ENCODE data around the gene CNN2. TPM values are rescaled to one million over a fixed set of nuclear protein-coding genes. Genes with fewer than 3 reads are reported as not detected.

CNN2 gene
- total RNA-seq, 4 donors from 2014 or later, result 71.2 to 86.5 (median 79.7) TPM

- no peak overlapping the region for H3K4me3 ChIP-seq (ENCODE audit: low read depth, poor library complexity, severe bottlenecking)
- DNase-seq (ENCODE audit: low spot score in 2 of 2), result no peak
- no peak for TF ChIP-seq CTCF (IDR thresholded peaks at IDR 0.05)
- 33 to 42% methylated on average over 20 to 23 of the region's 23 CpGs for WGBS, 2 donors
- intact Hi-C loops (cut with DNase I; ENCODE audit: low total_unique reads), result no loop called here
Observed at GRCh38 chr19:1042689-1043511, 16.5 kb downstream of the CNN2 start.

GRCh38 chr19:1045247-1045603, 18.8 kb downstream of the CNN2 start:
- TF ChIP-seq CTCF (IDR thresholded peaks at IDR 0.05), result no peak
- TF ChIP-seq POLR2A (IDR thresholded peaks at IDR 0.05), result no peak
- no peak for DNase-seq (ENCODE audit: low spot score in 2 of 2)
- WGBS, 2 donors, result 71 to 76% methylated on average over 10 of the region's 10 CpGs
- intact Hi-C loops (cut with DNase I; ENCODE audit: low total_unique reads), result no loop called here
- H3K4me3 ChIP-seq (ENCODE audit: low read depth, poor library complexity, severe bottlenecking), result no peak overlapping the region

GRCh38 chr19:1046117-1046626, 19.8 kb downstream of the CNN2 start:
- no peak for DNase-seq (ENCODE audit: low spot score in 2 of 2)
- H3K4me3 ChIP-seq (ENCODE audit: low read depth, poor library complexity, severe bottlenecking), result no peak overlapping the region
- TF ChIP-seq CTCF (IDR thresholded peaks at IDR 0.05) (no peak), POLR2A (IDR thresholded peaks at IDR 0.05) (no peak)
- WGBS, 2 donors, result 91 to 98% methylated on average over 29 to 33 of the region's 33 CpGs
- intact Hi-C loops (cut with DNase I; ENCODE audit: low total_unique reads), result no loop called here

DNA sequence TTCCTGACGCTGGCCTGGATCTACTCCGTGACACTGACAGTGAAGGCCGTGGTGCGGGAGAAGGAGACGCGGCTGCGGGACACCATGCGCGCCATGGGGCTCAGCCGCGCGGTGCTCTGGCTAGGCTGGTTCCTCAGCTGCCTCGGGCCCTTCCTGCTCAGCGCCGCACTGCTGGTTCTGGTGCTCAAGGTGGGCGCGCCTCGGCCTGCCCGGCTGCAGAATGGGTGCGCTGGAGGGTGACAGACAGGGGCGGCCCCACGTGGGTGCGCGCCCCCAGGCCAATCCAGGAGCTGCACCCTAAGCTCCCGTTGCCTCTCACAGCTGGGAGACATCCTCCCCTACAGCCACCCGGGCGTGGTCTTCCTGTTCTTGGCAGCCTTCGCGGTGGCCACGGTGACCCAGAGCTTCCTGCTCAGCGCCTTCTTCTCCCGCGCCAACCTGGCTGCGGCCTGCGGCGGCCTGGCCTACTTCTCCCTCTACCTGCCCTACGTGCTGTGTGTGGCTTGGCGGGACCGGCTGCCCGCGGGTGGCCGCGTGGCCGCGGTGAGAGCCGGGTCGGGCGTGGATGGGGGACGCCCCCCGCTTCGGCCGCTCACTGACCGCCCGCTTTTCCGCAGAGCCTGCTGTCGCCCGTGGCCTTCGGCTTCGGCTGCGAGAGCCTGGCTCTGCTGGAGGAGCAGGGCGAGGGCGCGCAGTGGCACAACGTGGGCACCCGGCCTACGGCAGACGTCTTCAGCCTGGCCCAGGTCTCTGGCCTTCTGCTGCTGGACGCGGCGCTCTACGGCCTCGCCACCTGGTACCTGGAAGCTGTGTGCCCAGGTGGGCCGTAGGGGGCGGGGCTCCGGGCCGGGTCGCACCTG, 20.7 kb downstream of the CNN2 start:
- TF ChIP-seq POLR2A (IDR thresholded peaks at IDR 0.05), result no peak
- no peak for TF ChIP-seq CTCF (IDR thresholded peaks at IDR 0.05)
- intact Hi-C loops (cut with DNase I; ENCODE audit: low total_unique reads), result no loop called here
- 88 to 89% methylated on average over 51 to 68 of the region's 77 CpGs for WGBS, 2 donors
- H3K4me3 ChIP-seq (ENCODE audit: low read depth, poor library complexity, severe bottlenecking), result no peak overlapping the region
- DNase-seq (ENCODE audit: low spot score in 2 of 2), result no peak

- H3K4me3 ChIP-seq (ENCODE audit: low read depth, poor library complexity, severe bottlenecking), result no peak overlapping the region
- DNase-seq (ENCODE audit: low spot score in 2 of 2), result no peak
- intact Hi-C loops (cut with DNase I; ENCODE audit: low total_unique reads), result no loop called here
- 70 to 76% methylated on average over 18 to 19 of the region's 20 CpGs for WGBS, 2 donors
- TF ChIP-seq CTCF (IDR thresholded peaks at IDR 0.05) (no peak), POLR2A (IDR thresholded peaks at IDR 0.05) (no peak)
Observed at GRCh38 chr19:1047696-1048147, 21.3 kb downstream of the CNN2 start.

Data from lower leg skin (tissue), 4 donors.